Vagina (tissue), 2 donors: Measurements from ENCODE around the gene SPARCL1. TPM values are rescaled to one million over a fixed set of nuclear protein-coding genes. Genes with fewer than 3 reads are reported as not detected.
"Not testable (repeated sequence)": the region's sequence is repeated elsewhere in the genome, so short reads cannot be mapped to it uniquely, and the experiment has no call there.

Experiments
- DNase-seq, 2 donors: peaks; one replicate each; pipeline ENCODE4 v3.0.0-alpha.2; 2017; ENCODE audit errors: extremely low spot score in 2 of 2
- H3K27ac ChIP-seq: fragments of 200-600 bp; sonication (generic); one replicate; pipeline ENCODE4 v1.5.1; 2019
- H3K27me3 ChIP-seq: fragments of 200-600 bp; sonication (generic); one replicate; pipeline ENCODE4 v1.5.1; 2019
- H3K36me3 ChIP-seq, 2 donors: fragments of 200-600 bp; sonication (generic); one replicate each; pipeline ENCODE4 v1.5.1; 2017 to 2019
- H3K4me1 ChIP-seq: fragments of 200-600 bp; sonication (generic); one replicate; pipeline ENCODE4 v1.5.1; 2019
- H3K4me3 ChIP-seq, 2 donors: fragments of 200-600 bp; sonication (generic); 1 replicate in 1 of 2; 2 replicates in 1 of 2; pipeline ENCODE4 v1.5.1; 2016 to 2019
- H3K9me3 ChIP-seq: fragments of 200-600 bp; sonication (generic); one replicate; pipeline ENCODE4 v1.5.1; 2019
- POLR2A ChIP-seq, 2 donors: fragments of 450-650 bp; IDR thresholded peaks; one replicate each; pipeline ENCODE4 v1.6.1; 2017; ENCODE audit warnings: antibody characterized with exemption in 2 of 2, mild to moderate bottlenecking in 2 of 2, moderate library complexity in 2 of 2
- POLR2AphosphoS5 ChIP-seq, 2 donors: sonication (generic); formaldehyde crosslinking; IDR thresholded peaks; one replicate each; pipeline ENCODE4 v1.9.0; 2017; ENCODE audit warnings: antibody characterized with exemption in 2 of 2, mild to moderate bottlenecking in 2 of 2, low read depth in 1 of 2; ENCODE audit not compliant: insufficient read depth in 1 of 2
- intact Hi-C: fragments of 100-400 bp; cut with DNase I; formaldehyde crosslinking; loops from one replicate; pipeline ENCODE4 v1.15.1; 2023
- total RNA-seq: library from RNA; depleted of rRNA; stranded (reverse); fragments of >200 nt; gene quantifications from one replicate; pipeline ENCODE4 v1.2.3, GENCODE V29; 2016
- TF ChIP-seq, protein P1 (sequence below), 3 experiments: fragments of 450-650 bp in 2 of 3; fragments of 200-600 bp in 1 of 3; sonication (generic) in 1 of 3; IDR thresholded peaks; one replicate each; pipeline ENCODE4 v1.5.1; 2017 to 2019; ENCODE audit warnings: antibody characterized with exemption in 3 of 3, mild to moderate bottlenecking in 2 of 3, moderate library complexity in 2 of 3

Gene SPARCL1
- 558 TPM for total RNA-seq

DNA sequence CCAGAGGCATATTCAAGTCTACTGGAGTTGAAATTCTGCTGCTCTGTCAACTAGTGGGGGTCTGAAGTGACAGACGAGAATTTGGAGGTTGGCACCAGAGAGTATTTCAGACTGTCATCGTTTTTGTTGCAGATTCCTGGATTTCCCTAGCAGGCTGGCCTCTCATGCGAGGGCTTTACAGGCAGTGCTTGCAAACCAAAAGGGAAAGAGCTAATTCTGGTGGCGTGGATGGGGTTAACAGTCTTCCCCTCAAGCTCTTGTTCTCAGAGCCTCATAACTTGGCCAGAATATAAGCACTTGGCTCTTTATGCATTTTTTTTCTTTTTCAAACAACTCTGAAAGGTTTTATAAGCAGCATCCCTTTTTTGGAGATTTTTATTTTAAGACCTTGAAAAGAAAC lies at the start of gene SPARCL1:
TSS of gene SPARCL1 (minus strand) at position 190 of the 400 bp plus-strand sequence. CDS start 29,802 bp downstream, outside the sequence.
- no peaks in the 10 kb centered on the region for H3K36me3 ChIP-seq

GRCh38 chr4:87575983-87576382 lies 46.8 kb upstream of the SPARCL1 start:
- no peak for DNase-seq
- Histone ChIP-seq H3K4me1 (no peaks in the 10 kb centered on the region), H3K4me3 (no peak overlapping the region), H3K27ac (no peak overlapping the region), H3K27me3 (no peaks in the 10 kb centered on the region), H3K9me3 (no peaks in the 10 kb centered on the region), H3K36me3 (no peaks in the 10 kb centered on the region)
- intact Hi-C loops, result no loop called here
- TF ChIP-seq, protein P1, sequence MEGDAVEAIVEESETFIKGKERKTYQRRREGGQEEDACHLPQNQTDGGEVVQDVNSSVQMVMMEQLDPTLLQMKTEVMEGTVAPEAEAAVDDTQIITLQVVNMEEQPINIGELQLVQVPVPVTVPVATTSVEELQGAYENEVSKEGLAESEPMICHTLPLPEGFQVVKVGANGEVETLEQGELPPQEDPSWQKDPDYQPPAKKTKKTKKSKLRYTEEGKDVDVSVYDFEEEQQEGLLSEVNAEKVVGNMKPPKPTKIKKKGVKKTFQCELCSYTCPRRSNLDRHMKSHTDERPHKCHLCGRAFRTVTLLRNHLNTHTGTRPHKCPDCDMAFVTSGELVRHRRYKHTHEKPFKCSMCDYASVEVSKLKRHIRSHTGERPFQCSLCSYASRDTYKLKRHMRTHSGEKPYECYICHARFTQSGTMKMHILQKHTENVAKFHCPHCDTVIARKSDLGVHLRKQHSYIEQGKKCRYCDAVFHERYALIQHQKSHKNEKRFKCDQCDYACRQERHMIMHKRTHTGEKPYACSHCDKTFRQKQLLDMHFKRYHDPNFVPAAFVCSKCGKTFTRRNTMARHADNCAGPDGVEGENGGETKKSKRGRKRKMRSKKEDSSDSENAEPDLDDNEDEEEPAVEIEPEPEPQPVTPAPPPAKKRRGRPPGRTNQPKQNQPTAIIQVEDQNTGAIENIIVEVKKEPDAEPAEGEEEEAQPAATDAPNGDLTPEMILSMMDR (IDR thresholded peaks at IDR 0.05), result no peak
- TF ChIP-seq POLR2A (IDR thresholded peaks at IDR 0.05) (no peak), POLR2AphosphoS5 (IDR thresholded peaks at IDR 0.05; ENCODE audit: insufficient read depth in 1 of 2, low read depth in 1 of 2) (no peak)

More for the DNA sequence above, at the start of gene SPARCL1:
- Histone ChIP-seq H3K4me1 (peaks cover 47% of the 10 kb centered on the region), H3K9me3 (no peaks in the 10 kb centered on the region), H3K4me3 (peak within 1 kb of the TSS; percentile 50 to 51), H3K27ac (peak within 1 kb of the TSS; percentile 95), H3K27me3 (no peaks in the 10 kb centered on the region)
- intact Hi-C loops, result no loop called here
- DNase-seq, result no peak
- TF ChIP-seq POLR2A (IDR thresholded peaks at IDR 0.05) (peak in 1 of 2 donors; percentile 3), POLR2AphosphoS5 (IDR thresholded peaks at IDR 0.05; ENCODE audit: insufficient read depth in 1 of 2, low read depth in 1 of 2) (peak in 1 of 2 donors; percentile 57)
- TF ChIP-seq, protein P1 (IDR thresholded peaks at IDR 0.05), result no peak

- Histone ChIP-seq H3K27ac (no peak overlapping the region), H3K27me3 (no peaks in the 10 kb centered on the region), H3K4me3 (no peak overlapping the region), H3K9me3 (no peaks in the 10 kb centered on the region), H3K36me3 (no peaks in the 10 kb centered on the region), H3K4me1 (no peaks in the 10 kb centered on the region)
- DNase-seq, result no peak
- TF ChIP-seq POLR2AphosphoS5 (IDR thresholded peaks at IDR 0.05; ENCODE audit: insufficient read depth in 1 of 2, low read depth in 1 of 2) (no peak), POLR2A (IDR thresholded peaks at IDR 0.05) (no peak)
- TF ChIP-seq, protein P1 (IDR thresholded peaks at IDR 0.05), result no peak
- intact Hi-C loops, result no loop called here
These were observed 46.2 kb upstream of the SPARCL1 start for GRCh38 chr4:87575408-87575807.

GRCh38 chr4:87574996-87575395 lies 45.8 kb upstream of the SPARCL1 start:
- Histone ChIP-seq H3K9me3 (no peaks in the 10 kb centered on the region), H3K4me1 (no peaks in the 10 kb centered on the region), H3K27ac (no peak overlapping the region), H3K27me3 (no peaks in the 10 kb centered on the region), H3K4me3 (no peak overlapping the region), H3K36me3 (no peaks in the 10 kb centered on the region)
- intact Hi-C loops, result no loop called here
- TF ChIP-seq, protein P1 (IDR thresholded peaks at IDR 0.05), result no peak
- TF ChIP-seq POLR2AphosphoS5 (IDR thresholded peaks at IDR 0.05; ENCODE audit: insufficient read depth in 1 of 2, low read depth in 1 of 2), result no peak
- no peak for TF ChIP-seq POLR2A (IDR thresholded peaks at IDR 0.05)
- DNase-seq, result no peak

DNA sequence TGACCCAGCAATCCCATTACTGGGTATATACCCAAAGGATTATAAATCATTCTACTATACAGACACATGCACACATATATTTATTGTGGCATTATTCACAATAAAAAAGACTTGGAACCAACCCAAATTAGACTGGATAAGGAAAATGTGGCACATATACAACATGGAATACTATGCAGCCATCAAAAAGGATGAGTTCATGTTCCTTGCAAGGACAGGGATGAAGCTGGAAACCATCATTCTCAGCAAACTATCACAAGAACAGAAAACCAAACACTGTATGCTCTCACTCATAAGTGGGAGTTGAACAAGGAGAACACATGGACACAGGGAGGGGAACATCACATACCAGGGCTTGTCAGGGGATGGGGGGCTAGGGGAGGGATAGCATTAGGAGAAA lies 45.2 kb upstream of the SPARCL1 start:
- H3K36me3 ChIP-seq, H3K4me3 ChIP-seq, intact Hi-C loops, H3K27ac ChIP-seq, H3K27me3 ChIP-seq, H3K4me1 ChIP-seq, DNase-seq, H3K9me3 ChIP-seq: not testable (repeated sequence)
